GM12878 (cell line): ENCODE data around the gene RAD51B.

Experiments used
- CBX3 ChIP-seq: fragments of 200-600 bp; sonication (generic); IDR thresholded peaks from 2 replicates; pipeline ENCODE4 v1.6.1; 2016; ENCODE audit warnings: low read depth, borderline replicate concordance
- CHD4 ChIP-seq: fragments of 200-600 bp; sonication (generic); IDR thresholded peaks from 2 replicates; pipeline ENCODE4 v1.6.1; 2016; ENCODE audit warnings: mild to moderate bottlenecking
- EP300 ChIP-seq, 2 experiments: fragments of 150-350 bp in 1 of 2; IDR thresholded peaks; 2 replicates each; pipeline ENCODE4 v1.6.1; 2011 to 2012; ENCODE audit warnings: low read depth in 2 of 2, low read length in 2 of 2, borderline replicate concordance in 1 of 2, improper control_type of control experiment in 1 of 2, inconsistent platforms in 1 of 2; ENCODE audit not compliant: control insufficient read depth in 1 of 2
- EZH2 ChIP-seq: IDR thresholded peaks from 2 replicates; pipeline ENCODE4 v1.6.1; 2012; ENCODE audit warnings: low read depth, mild to moderate bottlenecking, control low read depth, inconsistent platforms, low read length, borderline replicate concordance; ENCODE audit not compliant: control insufficient read depth
- JUND ChIP-seq: IDR thresholded peaks from 2 replicates; pipeline ENCODE4 v1.6.1; 2012; ENCODE audit warnings: low read depth, mild to moderate bottlenecking, low read length, improper control_type of control experiment, moderate library complexity
- MYB ChIP-seq: fragments of 150-350 bp; IDR thresholded peaks from 2 replicates; pipeline ENCODE4 v1.6.1; 2014; ENCODE audit warnings: mild to moderate bottlenecking, low read depth, low read length, borderline replicate concordance
- POLR2AphosphoS2 ChIP-seq: IDR thresholded peaks from 2 replicates; pipeline ENCODE4 v1.6.1; 2011; ENCODE audit warnings: low read depth, mild to moderate bottlenecking, low read length, improper control_type of control experiment, moderate library complexity
- POLR2AphosphoS5 ChIP-seq: IDR thresholded peaks from 2 replicates; pipeline ENCODE4 v1.6.1; 2011; ENCODE audit warnings: mild to moderate bottlenecking, low read length, inconsistent platforms
- SIX5 ChIP-seq: IDR thresholded peaks from 2 replicates; pipeline ENCODE4 v1.6.1; 2011; ENCODE audit warnings: mild to moderate bottlenecking, low read depth, low read length, moderate library complexity; ENCODE audit not compliant: severe bottlenecking
- SMC3 ChIP-seq: IDR thresholded peaks from 2 replicates; pipeline ENCODE4 v1.6.1; 2011; ENCODE audit warnings: low read length, improper control_type of control experiment, borderline replicate concordance
- TF ChIP-seq, protein P1 (sequence below): fragments of 450-650 bp; IDR thresholded peaks from 2 replicates; pipeline ENCODE4 v1.6.1; 2017; ENCODE audit warnings: mild to moderate bottlenecking, moderate library complexity
- TF ChIP-seq, protein P2 (sequence below): IDR thresholded peaks from 2 replicates; pipeline ENCODE4 v1.6.1; 2012; ENCODE audit warnings: mild to moderate bottlenecking, low read depth, low read length
- TF ChIP-seq, protein P3 (sequence below): IDR thresholded peaks from 2 replicates; pipeline ENCODE4 v1.6.1; 2011; ENCODE audit warnings: borderline replicate concordance, low read depth, mild to moderate bottlenecking, moderate library complexity, mixed read lengths, low read length; ENCODE audit not compliant: insufficient read depth; ENCODE audit errors: extremely low read length

DNA sequence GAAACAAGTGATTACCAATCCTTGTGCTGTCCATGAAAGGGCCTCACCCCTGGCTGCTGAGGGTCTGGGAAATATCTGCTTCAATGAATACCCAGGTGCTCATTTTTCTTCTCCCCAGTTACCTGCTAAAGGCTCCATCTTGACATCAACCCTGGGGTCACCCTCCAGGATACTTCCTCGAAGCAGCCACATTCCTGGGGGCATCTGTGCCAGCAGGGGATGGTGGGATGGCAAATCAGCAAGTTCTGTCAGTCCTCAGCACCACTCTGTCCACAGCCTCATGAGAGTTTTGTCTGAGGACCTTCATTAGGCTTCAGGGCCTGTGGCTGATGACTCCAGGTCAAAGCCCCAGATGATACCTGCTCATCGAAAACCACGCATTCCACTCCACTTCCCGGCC lies 848.4 kb downstream of the RAD51B start:
- TF ChIP-seq CHD4 = no peak
- TF ChIP-seq, protein P1, sequence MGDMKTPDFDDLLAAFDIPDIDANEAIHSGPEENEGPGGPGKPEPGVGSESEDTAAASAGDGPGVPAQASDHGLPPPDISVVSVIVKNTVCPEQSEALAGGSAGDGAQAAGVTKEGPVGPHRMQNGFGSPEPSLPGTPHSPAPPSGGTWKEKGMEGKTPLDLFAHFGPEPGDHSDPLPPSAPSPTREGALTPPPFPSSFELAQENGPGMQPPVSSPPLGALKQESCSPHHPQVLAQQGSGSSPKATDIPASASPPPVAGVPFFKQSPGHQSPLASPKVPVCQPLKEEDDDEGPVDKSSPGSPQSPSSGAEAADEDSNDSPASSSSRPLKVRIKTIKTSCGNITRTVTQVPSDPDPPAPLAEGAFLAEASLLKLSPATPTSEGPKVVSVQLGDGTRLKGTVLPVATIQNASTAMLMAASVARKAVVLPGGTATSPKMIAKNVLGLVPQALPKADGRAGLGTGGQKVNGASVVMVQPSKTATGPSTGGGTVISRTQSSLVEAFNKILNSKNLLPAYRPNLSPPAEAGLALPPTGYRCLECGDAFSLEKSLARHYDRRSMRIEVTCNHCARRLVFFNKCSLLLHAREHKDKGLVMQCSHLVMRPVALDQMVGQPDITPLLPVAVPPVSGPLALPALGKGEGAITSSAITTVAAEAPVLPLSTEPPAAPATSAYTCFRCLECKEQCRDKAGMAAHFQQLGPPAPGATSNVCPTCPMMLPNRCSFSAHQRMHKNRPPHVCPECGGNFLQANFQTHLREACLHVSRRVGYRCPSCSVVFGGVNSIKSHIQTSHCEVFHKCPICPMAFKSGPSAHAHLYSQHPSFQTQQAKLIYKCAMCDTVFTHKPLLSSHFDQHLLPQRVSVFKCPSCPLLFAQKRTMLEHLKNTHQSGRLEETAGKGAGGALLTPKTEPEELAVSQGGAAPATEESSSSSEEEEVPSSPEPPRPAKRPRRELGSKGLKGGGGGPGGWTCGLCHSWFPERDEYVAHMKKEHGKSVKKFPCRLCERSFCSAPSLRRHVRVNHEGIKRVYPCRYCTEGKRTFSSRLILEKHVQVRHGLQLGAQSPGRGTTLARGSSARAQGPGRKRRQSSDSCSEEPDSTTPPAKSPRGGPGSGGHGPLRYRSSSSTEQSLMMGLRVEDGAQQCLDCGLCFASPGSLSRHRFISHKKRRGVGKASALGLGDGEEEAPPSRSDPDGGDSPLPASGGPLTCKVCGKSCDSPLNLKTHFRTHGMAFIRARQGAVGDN = no peak
- TF ChIP-seq, protein P2, sequence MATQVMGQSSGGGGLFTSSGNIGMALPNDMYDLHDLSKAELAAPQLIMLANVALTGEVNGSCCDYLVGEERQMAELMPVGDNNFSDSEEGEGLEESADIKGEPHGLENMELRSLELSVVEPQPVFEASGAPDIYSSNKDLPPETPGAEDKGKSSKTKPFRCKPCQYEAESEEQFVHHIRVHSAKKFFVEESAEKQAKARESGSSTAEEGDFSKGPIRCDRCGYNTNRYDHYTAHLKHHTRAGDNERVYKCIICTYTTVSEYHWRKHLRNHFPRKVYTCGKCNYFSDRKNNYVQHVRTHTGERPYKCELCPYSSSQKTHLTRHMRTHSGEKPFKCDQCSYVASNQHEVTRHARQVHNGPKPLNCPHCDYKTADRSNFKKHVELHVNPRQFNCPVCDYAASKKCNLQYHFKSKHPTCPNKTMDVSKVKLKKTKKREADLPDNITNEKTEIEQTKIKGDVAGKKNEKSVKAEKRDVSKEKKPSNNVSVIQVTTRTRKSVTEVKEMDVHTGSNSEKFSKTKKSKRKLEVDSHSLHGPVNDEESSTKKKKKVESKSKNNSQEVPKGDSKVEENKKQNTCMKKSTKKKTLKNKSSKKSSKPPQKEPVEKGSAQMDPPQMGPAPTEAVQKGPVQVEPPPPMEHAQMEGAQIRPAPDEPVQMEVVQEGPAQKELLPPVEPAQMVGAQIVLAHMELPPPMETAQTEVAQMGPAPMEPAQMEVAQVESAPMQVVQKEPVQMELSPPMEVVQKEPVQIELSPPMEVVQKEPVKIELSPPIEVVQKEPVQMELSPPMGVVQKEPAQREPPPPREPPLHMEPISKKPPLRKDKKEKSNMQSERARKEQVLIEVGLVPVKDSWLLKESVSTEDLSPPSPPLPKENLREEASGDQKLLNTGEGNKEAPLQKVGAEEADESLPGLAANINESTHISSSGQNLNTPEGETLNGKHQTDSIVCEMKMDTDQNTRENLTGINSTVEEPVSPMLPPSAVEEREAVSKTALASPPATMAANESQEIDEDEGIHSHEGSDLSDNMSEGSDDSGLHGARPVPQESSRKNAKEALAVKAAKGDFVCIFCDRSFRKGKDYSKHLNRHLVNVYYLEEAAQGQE = no peak
- no peak for TF ChIP-seq CBX3
- no peak for TF ChIP-seq EZH2
- no peak for TF ChIP-seq MYB
- TF ChIP-seq EP300 (IDR thresholded peaks at IDR 0.05; ENCODE audit: borderline replicate concordance in 1 of 2, control insufficient read depth in 1 of 2, low read depth in 2 of 2, low read length in 2 of 2) = no peak
- TF ChIP-seq POLR2AphosphoS5 = no peak
- TF ChIP-seq POLR2AphosphoS2 = no peak
- no peak for TF ChIP-seq SMC3
- no peak for TF ChIP-seq JUND
- TF ChIP-seq, protein P3, sequence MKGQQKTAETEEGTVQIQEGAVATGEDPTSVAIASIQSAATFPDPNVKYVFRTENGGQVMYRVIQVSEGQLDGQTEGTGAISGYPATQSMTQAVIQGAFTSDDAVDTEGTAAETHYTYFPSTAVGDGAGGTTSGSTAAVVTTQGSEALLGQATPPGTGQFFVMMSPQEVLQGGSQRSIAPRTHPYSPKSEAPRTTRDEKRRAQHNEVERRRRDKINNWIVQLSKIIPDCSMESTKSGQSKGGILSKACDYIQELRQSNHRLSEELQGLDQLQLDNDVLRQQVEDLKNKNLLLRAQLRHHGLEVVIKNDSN = no peak
- no peak for TF ChIP-seq SIX5
